CD4-positive, alpha-beta memory T cell (primary cell): ENCODE results near the gene UBE2L6. TPM values are rescaled to one million over a fixed set of nuclear protein-coding genes. Genes with fewer than 3 reads are reported as not detected.

Experiments used
- CTCF ChIA-PET: fragments of 350-600 bp; sonication (Branson Sonifier 250); formaldehyde crosslinking; loops from one replicate; lab custom pipeline; 2021; ENCODE audit warnings: inconsistent platforms; ENCODE audit not compliant: partially characterized antibody; lab: Charles Lee
- POLR2A ChIA-PET: fragments of 350-600 bp; sonication (Branson Sonifier 250); formaldehyde crosslinking; loops from one replicate; lab custom pipeline; 2021; ENCODE audit not compliant: partially characterized antibody; lab: Charles Lee
- DNase-seq, 5 donors: peaks; one replicate each; pipeline versions ENCODE4 v3.0.0 to v3.0.0-alpha.2; 2020 to 2022; ENCODE audit warnings: mixed read lengths in 1 of 5
- H3K27ac ChIP-seq: one replicate; pipeline ENCODE4 v1.7.0; 2013; ENCODE audit warnings: low read depth, low read length
- H3K27me3 ChIP-seq: 2 replicates; pipeline ENCODE4 v1.7.0; 2013; ENCODE audit warnings: mild to moderate bottlenecking, low read length, moderate library complexity; ENCODE audit not compliant: insufficient read depth
- H3K36me3 ChIP-seq: 2 replicates; pipeline ENCODE4 v1.7.0; 2013; ENCODE audit warnings: mild to moderate bottlenecking, low read length, moderate library complexity; ENCODE audit not compliant: insufficient read depth
- H3K4me1 ChIP-seq: 2 replicates; pipeline ENCODE4 v1.7.0; 2013; ENCODE audit warnings: mild to moderate bottlenecking, low read length, moderate library complexity; ENCODE audit not compliant: insufficient read depth
- H3K4me3 ChIP-seq, 2 donors: one replicate each; pipeline ENCODE4 v1.7.0; 2013; ENCODE audit warnings: low read length in 2 of 2, mild to moderate bottlenecking in 1 of 2
- H3K9me3 ChIP-seq, 2 donors: one replicate each; pipeline ENCODE4 v1.7.0; 2013; ENCODE audit warnings: low read length in 2 of 2, control low read depth in 1 of 2; ENCODE audit not compliant: control insufficient read depth in 1 of 2
- H3K27ac Mint-ChIP-seq, 7 donors: one replicate each; pipeline ENCODE4 v1.8.0; 2020 to 2021; ENCODE audit warnings: mixed read lengths in 7 of 7, mild to moderate bottlenecking in 6 of 7, inconsistent platforms in 3 of 7, moderate library complexity in 3 of 7
- H3K27me3 Mint-ChIP-seq, 2 donors: one replicate each; pipeline ENCODE4 v1.8.0; 2020 to 2021; ENCODE audit warnings: mixed read lengths in 2 of 2
- H3K36me3 Mint-ChIP-seq, 2 donors: one replicate each; pipeline ENCODE4 v1.8.0; 2020 to 2021; ENCODE audit warnings: mixed read lengths in 2 of 2, inconsistent platforms in 1 of 2, mild to moderate bottlenecking in 1 of 2
- H3K4me1 Mint-ChIP-seq, 4 donors: one replicate each; pipeline ENCODE4 v1.8.0; 2020 to 2021; ENCODE audit warnings: mixed read lengths in 4 of 4, mild to moderate bottlenecking in 1 of 4
- H3K4me3 Mint-ChIP-seq, 8 donors: one replicate each; pipeline ENCODE4 v1.8.0; 2020 to 2021; ENCODE audit warnings: mixed read lengths in 8 of 8, mild to moderate bottlenecking in 7 of 8, moderate library complexity in 6 of 8, inconsistent platforms in 3 of 8
- H3K9me3 Mint-ChIP-seq, 8 donors: one replicate each; pipeline ENCODE4 v1.8.0; 2020 to 2021; ENCODE audit warnings: mixed read lengths in 8 of 8, mild to moderate bottlenecking in 5 of 8, inconsistent platforms in 3 of 8, moderate library complexity in 1 of 8
- intact Hi-C: fragments of 100-400 bp; cut with micrococcal nuclease; formaldehyde crosslinking; loops from one replicate; pipeline ENCODE4 v1.15.1; 2023
- polyA plus RNA-seq, 2 donors: library from polyadenylated mRNA; unstranded; fragments of 300-500 nt; fragmentation: Illumina TruSeq; gene quantifications; one replicate each; pipeline ENCODE4 v1.2.3, GENCODE V29; 2021
- total RNA-seq, 2 experiments: library from RNA; stranded (reverse); gene quantifications; one replicate each; pipeline ENCODE4 v1.2.3, GENCODE V29; 2021

UBE2L6 gene
- total and polyA plus RNA-seq, 4 experiments from 2014 or later, result 79.7 to 320 (median 170) TPM

- Histone ChIP-seq H3K27ac (no peak overlapping the region), H3K4me1 (no peaks in the 10 kb centered on the region), H3K4me3 (no peak overlapping the region), H3K9me3 (no peaks in the 10 kb centered on the region), H3K36me3 (no peaks in the 10 kb centered on the region), H3K27me3 (peaks cover 6% of the 10 kb centered on the region)
- Mint-ChIP-seq H3K4me3 (no peak overlapping the region), H3K27ac (peak overlapping the region in 1 of 7 donors; percentile 75), H3K36me3 (no peaks in the 10 kb centered on the region), H3K4me1 (no peaks in the 10 kb centered on the region), H3K9me3 (no peaks in the 10 kb centered on the region), H3K27me3 (peaks cover 12 to 16% of the 10 kb centered on the region in 2 donors)
- intact Hi-C loops, result no loop called here
- DNase-seq, result no peak
- CTCF ChIA-PET, result interaction anchor here (0.8 to 1.3 kb wide), 3 partner anchors 22 to 37 kb away, joined by 3 to 6 read pairs (median 3); partner anchors contain the start of gene UBE2L6
- POLR2A ChIA-PET, result interaction anchor here (1.1 kb wide), 1 partner anchor 36 kb away, joined by 5 read pairs; the partner anchor contains the start of gene UBE2L6
Observed at GRCh38 chr11:57604296-57605027, 37.0 kb upstream of the UBE2L6 start.

DNA sequence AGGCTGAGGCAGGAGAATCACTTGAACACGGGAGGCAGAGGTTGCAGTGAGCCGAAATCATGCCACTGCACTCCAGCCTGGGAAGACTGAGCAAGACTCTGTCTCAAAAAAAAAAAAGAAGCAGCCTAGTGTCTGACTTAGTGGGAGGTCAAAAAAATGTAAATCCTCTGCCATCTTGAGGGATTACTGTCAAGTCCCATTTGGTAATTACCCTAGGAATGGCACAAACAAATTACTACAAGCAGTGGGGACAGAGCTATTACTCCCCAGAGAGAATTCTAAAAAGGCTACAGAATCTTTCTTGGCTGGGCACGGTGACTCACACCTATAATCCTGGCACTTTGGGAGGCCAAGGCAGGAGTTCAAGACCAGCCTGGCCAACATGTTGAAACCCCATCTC, 33.8 kb upstream of the UBE2L6 start:
- ChIA-PET CTCF (interaction anchor here (0.7 kb wide), 1 partner anchor 905 kb away, joined by 3 read pairs; no protein-coding TSS in a partner anchor), POLR2A (no interaction called here)
- H3K27ac ChIP-seq, result no peak overlapping the region
- peaks cover 26 to 28% of the 10 kb centered on the region in 2 donors for H3K27me3 Mint-ChIP-seq
- no peak for DNase-seq
- no peak overlapping the region for H3K4me3 Mint-ChIP-seq
- H3K27ac Mint-ChIP-seq, result no peak overlapping the region
- no peaks in the 10 kb centered on the region for H3K9me3 ChIP-seq
- peaks cover 11% of the 10 kb centered on the region for H3K27me3 ChIP-seq
- no peaks in the 10 kb centered on the region for H3K36me3 Mint-ChIP-seq
- no peaks in the 10 kb centered on the region for H3K4me1 Mint-ChIP-seq
- intact Hi-C loops, result no loop called here
- H3K9me3 Mint-ChIP-seq, result no peaks in the 10 kb centered on the region
- H3K4me1 ChIP-seq, result no peaks in the 10 kb centered on the region
- no peak overlapping the region for H3K4me3 ChIP-seq
- H3K36me3 ChIP-seq, result no peaks in the 10 kb centered on the region

DNA sequence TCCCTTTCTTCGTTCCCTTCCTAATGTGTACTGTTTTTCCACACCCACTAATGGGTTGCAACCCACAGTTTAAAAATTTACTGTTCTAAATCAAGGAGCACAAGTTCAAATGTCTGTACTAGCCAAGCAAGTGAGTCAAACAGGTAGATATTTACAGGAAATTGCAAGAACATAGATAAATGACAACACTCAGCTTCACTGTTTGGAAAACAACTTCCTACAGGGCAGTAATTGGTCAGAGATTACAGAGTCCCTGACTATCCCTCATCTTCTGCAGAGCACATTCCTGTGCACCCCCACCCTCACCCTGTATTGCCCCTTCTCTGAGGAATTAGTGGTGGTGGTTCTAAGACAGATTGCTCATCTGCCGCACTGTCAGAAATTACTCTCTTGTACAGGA, 31.9 kb upstream of the UBE2L6 start:
- H3K27me3 Mint-ChIP-seq, result peaks cover 25 to 36% of the 10 kb centered on the region in 2 donors
- no peaks in the 10 kb centered on the region for H3K36me3 Mint-ChIP-seq

DNA sequence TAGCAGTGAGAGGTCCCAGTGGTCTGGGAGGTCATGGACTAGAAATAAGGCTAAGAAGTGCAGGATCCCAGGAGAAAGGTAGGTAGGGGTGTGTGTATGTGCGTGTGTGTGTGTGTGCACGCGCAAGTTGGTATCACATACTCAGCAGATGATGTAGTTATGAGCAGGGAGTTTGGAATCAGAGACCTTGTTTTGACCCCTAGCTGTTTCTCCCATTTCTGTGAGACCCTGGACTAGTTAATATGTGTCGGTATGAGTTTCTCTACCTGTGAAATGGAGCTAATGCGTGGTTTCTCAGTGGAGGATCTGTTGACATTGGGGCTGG, 31.3 kb upstream of the UBE2L6 start:
- H3K36me3 ChIP-seq, result no peaks in the 10 kb centered on the region
- peaks cover 11% of the 10 kb centered on the region for H3K27me3 ChIP-seq
- Mint-ChIP-seq H3K9me3 (no peaks in the 10 kb centered on the region), H3K4me3 (no peak overlapping the region), H3K27ac (no peak overlapping the region), H3K27me3 (peaks cover 28 to 36% of the 10 kb centered on the region in 2 donors), H3K4me1 (no peaks in the 10 kb centered on the region), H3K36me3 (no peaks in the 10 kb centered on the region)
- no peak for DNase-seq
- no peak overlapping the region for H3K4me3 ChIP-seq
- intact Hi-C loops, result no loop called here
- CTCF ChIA-PET, result interaction anchor here (1.2 kb wide), 1 partner anchor 105 kb away, joined by 3 read pairs; no protein-coding TSS in a partner anchor
- no peaks in the 10 kb centered on the region for H3K9me3 ChIP-seq
- H3K27ac ChIP-seq, result no peak overlapping the region
- no peaks in the 10 kb centered on the region for H3K4me1 ChIP-seq
- POLR2A ChIA-PET, result no interaction called here

More for the DNA sequence above, 31.9 kb upstream of the UBE2L6 start:
- no peak overlapping the region for H3K27ac Mint-ChIP-seq
- Histone ChIP-seq H3K4me3 (no peak overlapping the region), H3K27ac (no peak overlapping the region), H3K27me3 (peaks cover 11% of the 10 kb centered on the region), H3K9me3 (no peaks in the 10 kb centered on the region), H3K4me1 (no peaks in the 10 kb centered on the region), H3K36me3 (no peaks in the 10 kb centered on the region)
- no peak overlapping the region for H3K4me3 Mint-ChIP-seq
- ChIA-PET POLR2A (no interaction called here), CTCF (interaction anchor here (1.2 kb wide), 1 partner anchor 105 kb away, joined by 3 read pairs; no protein-coding TSS in a partner anchor)
- no peak for DNase-seq
- no peaks in the 10 kb centered on the region for H3K4me1 Mint-ChIP-seq
- H3K9me3 Mint-ChIP-seq, result no peaks in the 10 kb centered on the region
- intact Hi-C loops, result no loop called here

DNA sequence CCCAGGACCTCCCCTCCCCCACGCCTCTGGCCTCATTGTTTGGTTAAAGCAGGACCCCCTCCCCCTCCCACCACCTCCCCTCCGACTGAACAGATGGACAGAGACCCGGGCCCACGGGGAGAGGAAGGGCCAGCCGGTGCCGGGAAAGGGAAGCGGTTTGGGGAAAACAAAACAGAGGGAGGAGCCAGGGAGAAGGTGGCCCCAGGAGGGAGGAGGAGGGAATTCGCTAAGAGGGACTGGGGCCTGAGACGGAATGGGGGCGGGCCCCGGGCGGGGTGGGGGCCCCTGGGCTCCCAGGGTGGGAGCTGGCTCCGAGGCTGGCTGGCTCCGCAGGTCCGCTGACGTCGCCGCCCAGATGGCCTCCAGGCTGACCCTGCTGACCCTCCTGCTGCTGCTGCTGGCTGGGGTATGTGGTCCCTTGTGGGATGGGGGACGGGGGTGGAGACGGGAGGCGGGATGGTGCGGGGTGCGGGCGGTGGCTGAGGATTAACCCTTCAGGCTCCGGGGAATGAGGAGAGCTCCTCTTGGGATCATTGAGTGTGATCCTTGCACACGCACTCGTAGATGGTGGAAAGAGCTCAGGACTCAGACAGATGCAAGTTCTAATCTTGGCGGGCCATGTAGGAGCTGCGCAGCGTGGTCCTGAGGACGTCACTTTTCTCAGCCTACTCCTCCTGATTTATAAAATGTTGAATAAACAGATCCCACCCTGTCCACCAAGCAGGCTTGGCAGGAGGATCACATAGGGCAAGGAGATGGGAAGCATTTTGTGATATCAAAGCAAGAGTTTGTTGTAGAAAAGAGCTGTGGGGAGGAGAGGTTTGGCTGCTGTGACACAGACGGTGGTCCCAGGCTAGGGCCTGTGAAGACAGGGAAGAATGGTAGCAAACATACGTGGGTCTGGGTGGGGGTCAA, 30.7 kb upstream of the UBE2L6 start:
- H3K27ac ChIP-seq, result no peak overlapping the region
- H3K27ac Mint-ChIP-seq, result no peak overlapping the region
- POLR2A ChIA-PET, result no interaction called here
- no peak overlapping the region for H3K4me3 Mint-ChIP-seq
- H3K4me1 Mint-ChIP-seq, result no peaks in the 10 kb centered on the region
- no peaks in the 10 kb centered on the region for H3K36me3 Mint-ChIP-seq
- H3K36me3 ChIP-seq, result no peaks in the 10 kb centered on the region
- H3K27me3 ChIP-seq, result peaks cover 11% of the 10 kb centered on the region
- H3K9me3 ChIP-seq, result no peaks in the 10 kb centered on the region
- no peak for DNase-seq
- no peak overlapping the region for H3K4me3 ChIP-seq
- H3K4me1 ChIP-seq, result no peaks in the 10 kb centered on the region
- H3K9me3 Mint-ChIP-seq, result no peaks in the 10 kb centered on the region
- intact Hi-C loops, result no loop called here
- CTCF ChIA-PET, result interaction anchor here (0.7 to 1.0 kb wide), 2 partner anchors 28 to 32 kb away, joined by 3 read pairs; no protein-coding TSS in a partner anchor
- H3K27me3 Mint-ChIP-seq, result peaks cover 29 to 36% of the 10 kb centered on the region in 2 donors

DNA sequence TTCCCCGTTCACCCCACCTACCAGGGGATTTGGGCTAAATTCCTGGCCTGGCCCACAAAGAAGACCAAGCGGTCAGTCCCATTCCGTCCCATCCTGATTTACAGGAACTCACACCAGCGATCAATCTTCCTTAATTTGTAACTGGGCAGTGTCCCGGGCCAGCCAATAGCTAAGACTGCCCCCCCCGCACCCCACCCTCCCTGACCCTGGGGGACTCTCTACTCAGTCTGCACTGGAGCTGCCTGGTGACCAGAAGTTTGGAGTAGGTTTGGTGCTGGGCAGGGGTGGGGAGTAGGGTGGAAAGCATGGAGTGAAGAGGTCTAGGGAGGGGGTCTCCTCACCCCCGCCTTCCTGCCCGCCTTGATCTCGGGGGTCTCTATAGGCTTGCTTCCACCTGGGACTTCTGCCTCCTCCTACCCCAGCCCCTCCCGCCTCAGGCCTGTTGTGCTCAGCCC, 30.0 kb upstream of the UBE2L6 start, which contains the start of gene SERPING1:
SERPING1 (plus strand) TSS at position 225 of the 455 bp plus-strand sequence. CDS start 586 bp downstream, outside the sequence.
- no peaks in the 10 kb centered on the region for H3K4me1 Mint-ChIP-seq
- H3K9me3 Mint-ChIP-seq, result no peaks in the 10 kb centered on the region
- Histone ChIP-seq H3K4me1 (no peaks in the 10 kb centered on the region), H3K4me3 (no peak within 1 kb of the TSS), H3K27me3 (peaks cover 11% of the 10 kb centered on the region), H3K36me3 (no peaks in the 10 kb centered on the region), H3K27ac (no peak within 1 kb of the TSS), H3K9me3 (no peaks in the 10 kb centered on the region)
- ChIA-PET POLR2A (no interaction called here), CTCF (interaction anchor here (0.7 to 1.0 kb wide), 2 partner anchors 27 to 32 kb away, joined by 3 read pairs; no protein-coding TSS in a partner anchor)
- intact Hi-C loops, result no loop called here
- no peaks in the 10 kb centered on the region for H3K36me3 Mint-ChIP-seq
- H3K4me3 Mint-ChIP-seq, result no peak within 1 kb of the TSS
- H3K27ac Mint-ChIP-seq, result no peak within 1 kb of the TSS
- peaks cover 29 to 36% of the 10 kb centered on the region in 2 donors for H3K27me3 Mint-ChIP-seq
- no peak for DNase-seq
